HepG2 (cell line): ENCODE measurements around the gene DEPDC1. TPM values are rescaled to one million over a fixed set of nuclear protein-coding genes. Genes with fewer than 3 reads are reported as not detected.

Experiments used
- ATAC-seq: fragments of 200-7000 bp; cut with Tn5 transposase; 3 replicates; pipeline ENCODE4 v1.9.1; 2020; ENCODE audit warnings: mild to moderate bottlenecking, moderate library complexity
- BruUV-seq: library from RNA; stranded (reverse); fragments of 400-500 nt; replicated peaks from 2 replicates; lab custom pipeline; 2021; lab: Mats Ljungman, UMichigan
- CTCF ChIA-PET: fragments of 300-600 bp; formaldehyde crosslinking; extraction: SDS; loops from one replicate; lab custom pipeline; 2021; ENCODE audit warnings: low total read pairs, inconsistent platforms, low intra/inter-chr PET ratio; lab: Yijun Ruan, JAX
- POLR2A ChIA-PET: fragments of 350-600 bp; sonication (Branson Sonifier 250); formaldehyde crosslinking; loops from one replicate; lab custom pipeline; 2020; ENCODE audit warnings: antibody characterized with exemption, inconsistent platforms; lab: Yijun Ruan, JAX
- DNase-seq: peaks from one replicate; pipeline ENCODE4 v3.0.0-alpha.2; 2015; ENCODE audit warnings: low spot score
- FAIRE-seq: peaks from 3 replicates; lab custom pipeline; 2011; peaks lifted over from hg19 to GRCh38; lab: Jason Lieb, UNC
- H2AFZ ChIP-seq: one replicate; pipeline ENCODE4 v1.6.1; 2011; ENCODE audit warnings: low read length, inconsistent platforms
- H3K27ac ChIP-seq: fragments of 300-600 bp; 3 replicates; pipeline ENCODE4 v1.8.0; 2011; ENCODE audit warnings: mixed run types, mild to moderate bottlenecking, mixed read lengths, low read length, inconsistent platforms; ENCODE audit not compliant: insufficient read depth; ENCODE audit errors: extremely low read length
- H3K27me3 ChIP-seq, 2 experiments: fragments of 200-600 bp in 1 of 2; 2 replicates in 1 of 2; 3 replicates in 1 of 2; pipeline versions ENCODE4 v1.6.0 to v1.8.0; 2011; ENCODE audit warnings: low read length in 2 of 2, mild to moderate bottlenecking in 2 of 2, moderate library complexity in 2 of 2, inconsistent platforms in 1 of 2; ENCODE audit not compliant: insufficient read depth in 2 of 2, control insufficient read depth in 1 of 2
- H3K36me3 ChIP-seq, 2 experiments: fragments of 200-600 bp in 1 of 2; replicated peaks in 1 of 2; 2 replicates in 1 of 2; 3 replicates in 1 of 2; pipeline versions ENCODE4 v1.5.1 to v1.8.0; 2011; ENCODE audit warnings: low read length in 2 of 2, inconsistent platforms in 1 of 2; ENCODE audit not compliant: insufficient read depth in 2 of 2, control insufficient read depth in 1 of 2
- H3K4me1 ChIP-seq: 2 replicates; pipeline ENCODE4 v1.5.1; 2012; ENCODE audit warnings: low read length, inconsistent platforms; ENCODE audit not compliant: insufficient read depth
- H3K4me2 ChIP-seq: 2 replicates; pipeline ENCODE4 v1.6.0; 2011; ENCODE audit warnings: low read depth, low read length, inconsistent platforms
- H3K4me3 ChIP-seq, 3 experiments: fragments of 200-600 bp in 1 of 3; sonication (generic), shearing (Covaris generic) in 1 of 3; replicated peaks in 1 of 3; 2 replicates each; pipeline ENCODE4 v1.5.1; 2011 to 2016; ENCODE audit warnings: low read length in 3 of 3, inconsistent platforms in 2 of 3, low read depth in 2 of 3, mild to moderate bottlenecking in 2 of 3, control low read depth in 1 of 3, mixed read lengths in 1 of 3; ENCODE audit not compliant: insufficient read depth in 1 of 3
- H3K79me2 ChIP-seq: one replicate; pipeline ENCODE4 v1.6.1; 2011; ENCODE audit warnings: low read length, inconsistent platforms; ENCODE audit not compliant: insufficient read depth
- H3K9ac ChIP-seq: 2 replicates; pipeline ENCODE4 v1.6.0; 2011; ENCODE audit warnings: mild to moderate bottlenecking, low read depth, low read length, inconsistent platforms; ENCODE audit not compliant: insufficient read depth
- H3K9me3 ChIP-seq: 2 replicates; pipeline ENCODE4 v1.5.1; 2012; ENCODE audit warnings: mild to moderate bottlenecking, low read length
- H4K20me1 ChIP-seq: 2 replicates; pipeline ENCODE4 v1.6.0; 2011; ENCODE audit warnings: inconsistent platforms, mild to moderate bottlenecking, low read length, moderate library complexity; ENCODE audit not compliant: insufficient read depth
- ASH2L ChIP-seq: fragments of 300-600, 200-600 bp; sonication (generic); IDR thresholded peaks from 2 replicates; pipeline ENCODE4 v1.7.0; 2017; ENCODE audit warnings: low read depth, mild to moderate bottlenecking, moderate library complexity, mixed read lengths, low read length; ENCODE audit not compliant: insufficient read length
- CCAR2 ChIP-seq: fragments of 200-400 bp; formaldehyde crosslinking; optimal IDR thresholded peaks from 2 replicates; pipeline ENCODE3; 2018; ENCODE audit warnings: low read depth, mild to moderate bottlenecking, low read length, moderate library complexity
- HNF4G ChIP-seq, 2 experiments: sonication (generic) in 1 of 2; formaldehyde crosslinking in 1 of 2; IDR thresholded peaks; 2 replicates each; pipeline versions ENCODE4 v1.4.0 to v1.6.1; 2011 to 2020; ENCODE audit warnings: borderline replicate concordance in 2 of 2, low read depth in 2 of 2, mild to moderate bottlenecking in 2 of 2, low read length in 1 of 2, missing genetic modification reagents in 1 of 2, moderate library complexity in 1 of 2
- ISX ChIP-seq: sonication (generic); formaldehyde crosslinking; conservative IDR thresholded peaks from 2 replicates; pipeline ENCODE4 v1.5.0; 2020; ENCODE audit warnings: missing genetic modification reagents
- KLF11 ChIP-seq: IDR thresholded peaks from 2 replicates; pipeline ENCODE4 v1.6.1; 2016; ENCODE audit warnings: missing compliant biosample characterization
- MAFK ChIP-seq, 2 experiments: IDR thresholded peaks in 1 of 2; conservative IDR thresholded peaks in 1 of 2; 2 replicates each; pipeline ENCODE4 v1.6.1; 2011; ENCODE audit warnings: improper control_type of control experiment in 2 of 2, low read length in 2 of 2
- PHB2 ChIP-seq: fragments of 450-650 bp; IDR thresholded peaks from 2 replicates; pipeline ENCODE4 v1.6.1; 2018; ENCODE audit not compliant: partially characterized antibody
- PITX1 ChIP-seq: sonication (generic); formaldehyde crosslinking; IDR thresholded peaks from 2 replicates; pipeline ENCODE4 v1.5.1; 2020; ENCODE audit warnings: mild to moderate bottlenecking, missing genetic modification reagents
- ZFP82 ChIP-seq: sonication (generic); formaldehyde crosslinking; IDR thresholded peaks from 2 replicates; pipeline ENCODE4 v1.5.1; 2020; ENCODE audit warnings: mild to moderate bottlenecking, missing genetic modification reagents, borderline replicate concordance
- ZNF138 ChIP-seq: sonication (generic); formaldehyde crosslinking; IDR thresholded peaks from 2 replicates; pipeline ENCODE4 v1.5.0; 2020; ENCODE audit warnings: mild to moderate bottlenecking, low read depth, missing genetic modification reagents
- ZNF232 ChIP-seq: sonication (generic); formaldehyde crosslinking; IDR thresholded peaks from 2 replicates; pipeline ENCODE4 v1.4.0; 2020; ENCODE audit warnings: missing genetic modification reagents, borderline replicate concordance
- ZNF501 ChIP-seq: sonication (generic); formaldehyde crosslinking; IDR thresholded peaks from 2 replicates; pipeline ENCODE4 v1.5.1; 2020; ENCODE audit warnings: mild to moderate bottlenecking, moderate library complexity, missing genetic modification reagents
- ZNF644 ChIP-seq: IDR thresholded peaks from 2 replicates; pipeline ENCODE4 v1.6.1; 2016; ENCODE audit warnings: low read depth
- ZNF660 ChIP-seq: sonication (generic); formaldehyde crosslinking; IDR thresholded peaks from 2 replicates; pipeline ENCODE4 v1.5.1; 2020; ENCODE audit warnings: mild to moderate bottlenecking, low read depth, missing genetic modification reagents, borderline replicate concordance
- ZNF749 ChIP-seq: sonication (generic); formaldehyde crosslinking; IDR thresholded peaks from 2 replicates; pipeline ENCODE4 v1.8.0; 2022; ENCODE audit warnings: mild to moderate bottlenecking, missing genetic modification reagents, moderate library complexity, borderline replicate concordance
- ZSCAN20 ChIP-seq: sonication (generic); formaldehyde crosslinking; IDR thresholded peaks from 2 replicates; pipeline ENCODE4 v1.4.0; 2020; ENCODE audit warnings: missing genetic modification reagents, mild to moderate bottlenecking, borderline replicate concordance
- WGBS: methylation state at CpG from one replicate; pipeline ENCODE4 v1.1.6; 2017; ENCODE audit warnings: low lambda C conversion rate; 5-methylcytosine and 5-hydroxymethylcytosine counted together
- in situ Hi-C: cut with HindIII; loops from 2 replicates; pipeline ENCODE4 v1.10.0; 2017; ENCODE audit warnings: low pct_unique_long_range_greater_than_20kb; ENCODE audit not compliant: extremely low pct_ligation_motif_present
- intact Hi-C: fragments of 100-400 bp; cut with micrococcal nuclease; formaldehyde crosslinking; loops from one replicate; pipeline ENCODE4 v1.10.0; 2022; ENCODE audit not compliant: unreplicated experiment
- polyA plus RNA-seq, 8 experiments: library from polyadenylated mRNA; depleted of rRNA in 3 of 8; stranded (reverse) in 7 of 8; unstranded in 1 of 8; fragments of >200 nt; fragmentation: Illumina TruSeq in 4 of 8; extraction: Trizol in 4 of 8; gene quantifications; 2 replicates each; pipeline versions ENCODE4 v1.2.1 to v1.2.3, GENCODE V29; 2011 to 2016; ENCODE audit warnings: low read depth in 4 of 8, missing spikeins in 1 of 8, mixed read lengths in 1 of 8; ENCODE audit not compliant: insufficient read depth in 1 of 8
- total RNA-seq, 5 experiments: library from RNA; depleted of rRNA; stranded (reverse); fragments of >200 nt; fragmentation: Illumina TruSeq; extraction: Trizol; gene quantifications; 2 replicates each; pipeline ENCODE4 v1.2.3, GENCODE V29; 2016; ENCODE audit warnings: low read depth in 1 of 5
- TF ChIP-seq, protein P1 (sequence below): sonication (generic); formaldehyde crosslinking; IDR thresholded peaks from 2 replicates; pipeline ENCODE4 v1.4.0; 2020; ENCODE audit warnings: missing genetic modification reagents

Gene DEPDC1
- total and polyA plus RNA-seq, 2 of the 13 experiments (the other 11 are each of a cell fraction or from before 2014, with no cell fraction given): 7.0 to 20.2 TPM

GRCh38 chr1:68459091-68459490 is 37.8 kb downstream of the DEPDC1 start:
- Histone ChIP-seq H3K36me3 (no peaks in the 10 kb centered on the region), H3K27ac (no peak overlapping the region), H3K4me3 (no peak overlapping the region), H4K20me1 (no peaks in the 10 kb centered on the region), H3K4me1 (no peaks in the 10 kb centered on the region), H3K9ac (no peak overlapping the region), H3K79me2 (no peaks in the 10 kb centered on the region), H3K4me2 (no peak overlapping the region), H2AFZ (no peak overlapping the region), H3K9me3 (no peaks in the 10 kb centered on the region), H3K27me3 (no peaks in the 10 kb centered on the region)
- TF ChIP-seq HNF4G (IDR thresholded peaks at IDR 0.05; ENCODE audit: borderline replicate concordance, low read depth, low read length) (no peak), HNF4G (CRISPR knock-in tag; IDR thresholded peaks at IDR 0.05; ENCODE audit: borderline replicate concordance, low read depth) (no peak), ZNF232 (no peak), PITX1 (CRISPR knock-in tag) (no peak), KLF11 (CRISPR knock-in tag) (no peak), ZFP82 (CRISPR knock-in tag) (no peak), MAFK (conservative IDR thresholded peaks at IDR 0.05 in 1 of 2, IDR thresholded peaks at IDR 0.05 in 1 of 2; ENCODE audit: low read length in 2 of 2) (0 out of 4 replicates have a peak, but pooled peaks of 1 of the 2 experiments have one; percentile 7), ZNF138 (CRISPR knock-in tag) (no peak), PHB2 (no peak)
- intact Hi-C loops: no loop called here
- no peak for FAIRE-seq
- DNase-seq: no peak
- no peak for ATAC-seq
- in situ Hi-C loops: no loop called here
- no TSS peak for BruUV-seq
- ChIA-PET CTCF (no interaction called here), POLR2A (no interaction called here)
- WGBS: 7% methylated on average over 2 of the region's 2 CpGs

DNA sequence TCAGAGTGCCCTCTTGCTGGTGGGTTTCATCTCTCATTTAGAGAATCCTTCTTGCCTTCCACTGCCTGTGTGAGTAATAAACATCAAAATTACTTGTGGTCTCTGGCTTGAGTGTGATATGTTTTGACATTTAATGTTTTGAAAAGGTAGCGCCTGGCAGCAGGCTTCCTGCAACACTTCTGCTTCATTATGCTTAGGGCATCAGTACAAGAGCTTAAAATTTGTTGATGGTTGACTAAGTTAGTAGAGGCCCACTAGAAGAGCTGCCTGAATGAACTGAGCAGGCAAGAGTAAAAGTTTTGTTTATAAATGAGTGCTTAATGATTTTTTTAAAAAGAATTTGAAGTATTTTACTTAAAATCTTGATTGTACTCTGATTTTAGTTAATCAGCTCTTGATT is 40.7 kb downstream of the DEPDC1 start:
- FAIRE-seq: no peak
- no peaks in the 10 kb centered on the region for H4K20me1 ChIP-seq
- intact Hi-C loops: no loop called here
- H3K4me2 ChIP-seq: no peak overlapping the region
- H3K4me1 ChIP-seq: no peaks in the 10 kb centered on the region
- H3K9ac ChIP-seq: no peak overlapping the region
- no peak for ATAC-seq
- H3K36me3 ChIP-seq: no peaks in the 10 kb centered on the region
- no peak overlapping the region for H3K27ac ChIP-seq
- no peak overlapping the region for H2AFZ ChIP-seq
- H3K9me3 ChIP-seq: no peaks in the 10 kb centered on the region
- ChIA-PET POLR2A (no interaction called here), CTCF (no interaction called here)
- 0% methylated on average over 1 of the region's 1 CpG for WGBS
- DNase-seq: no peak
- in situ Hi-C loops: no loop called here
- no peaks in the 10 kb centered on the region for H3K79me2 ChIP-seq
- BruUV-seq: no TSS peak
- H3K27me3 ChIP-seq: peaks cover 0 to 3% of the 10 kb centered on the region in 2 experiments; a peak in 1 of 5 replicates
- H3K4me3 ChIP-seq: no peak overlapping the region
- TF ChIP-seq ZSCAN20 (CRISPR knock-in tag) (no peak), ZNF749 (CRISPR knock-in tag) (no peak), PITX1 (CRISPR knock-in tag) (no peak), CCAR2 (no peak), ZNF501 (CRISPR knock-in tag) (no peak), ZNF660 (CRISPR knock-in tag) (no peak), ISX (no peak), ASH2L (no peak), ZNF644 (CRISPR knock-in tag) (no peak)
- TF ChIP-seq, protein P1, sequence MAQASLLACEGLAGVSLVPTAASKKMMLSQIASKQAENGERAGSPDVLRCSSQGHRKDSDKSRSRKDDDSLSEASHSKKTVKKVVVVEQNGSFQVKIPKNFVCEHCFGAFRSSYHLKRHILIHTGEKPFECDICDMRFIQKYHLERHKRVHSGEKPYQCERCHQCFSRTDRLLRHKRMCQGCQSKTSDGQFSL (CRISPR knock-in tag): no peak
